Fibroblast of mammary gland (primary cell): ENCODE data around the gene OR5B21.

Experiments
- DNase-seq: peaks from one replicate; pipeline ENCODE4 v3.0.0-alpha.2; 2010; ENCODE audit warnings: low read depth
- H3K4me3 ChIP-seq: 2 replicates; pipeline ENCODE4 v1.5.1; 2011; ENCODE audit warnings: low read depth, mild to moderate bottlenecking, low read length, moderate library complexity; ENCODE audit not compliant: control insufficient read depth
- CTCF ChIP-seq: conservative IDR thresholded peaks from 2 replicates; pipeline ENCODE4 v1.5.1; 2011; ENCODE audit warnings: low read depth, low read length, inconsistent platforms; ENCODE audit not compliant: control insufficient read depth, insufficient read depth

Gene OR5B21

GRCh38 chr11:58525037-58525614 is 17.2 kb upstream of the OR5B21 start:
- no peak overlapping the region for H3K4me3 ChIP-seq
- no peak for TF ChIP-seq CTCF
- DNase-seq: no peak

DNA sequence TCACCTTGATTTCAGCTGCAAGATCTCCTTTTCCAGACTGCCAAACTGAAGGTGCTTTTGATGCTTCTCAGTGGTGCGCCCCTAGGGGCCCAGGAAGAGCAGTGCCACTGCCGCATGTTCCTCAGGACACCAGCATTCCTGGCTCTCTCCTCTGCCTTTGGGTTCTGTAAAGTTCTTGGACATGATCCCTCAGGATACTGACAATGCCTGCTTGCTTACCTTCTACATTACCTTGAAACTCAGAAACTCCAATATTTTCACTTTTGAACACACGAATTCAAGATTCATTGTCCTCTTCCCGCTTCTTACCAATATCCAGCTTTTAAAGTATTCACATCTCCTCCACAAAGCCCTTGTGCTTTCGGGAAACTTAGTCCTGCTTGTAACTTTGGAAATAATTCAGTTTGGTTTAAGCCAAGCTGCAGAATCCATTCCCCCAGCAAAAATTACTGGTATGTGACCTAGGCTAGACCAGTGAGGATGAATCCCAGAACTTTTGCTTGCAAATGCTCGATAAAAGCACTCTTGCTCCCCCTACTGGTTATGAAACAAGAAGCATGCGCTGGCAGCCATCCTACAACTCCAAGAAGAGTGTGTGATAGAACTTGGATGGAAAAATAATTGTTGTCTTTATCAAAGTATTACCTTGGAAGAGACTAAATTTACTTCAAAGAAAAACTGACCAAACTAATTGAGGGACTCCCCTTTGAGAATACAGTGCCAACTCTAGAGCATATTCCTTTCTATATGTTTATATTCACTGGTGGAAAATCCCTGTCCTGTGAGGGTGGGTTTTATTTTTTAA is 16.5 kb upstream of the OR5B21 start:
- no peak overlapping the region for H3K4me3 ChIP-seq
- DNase-seq: peak; percentile 86
- peak; percentile 96 for TF ChIP-seq CTCF

DNA sequence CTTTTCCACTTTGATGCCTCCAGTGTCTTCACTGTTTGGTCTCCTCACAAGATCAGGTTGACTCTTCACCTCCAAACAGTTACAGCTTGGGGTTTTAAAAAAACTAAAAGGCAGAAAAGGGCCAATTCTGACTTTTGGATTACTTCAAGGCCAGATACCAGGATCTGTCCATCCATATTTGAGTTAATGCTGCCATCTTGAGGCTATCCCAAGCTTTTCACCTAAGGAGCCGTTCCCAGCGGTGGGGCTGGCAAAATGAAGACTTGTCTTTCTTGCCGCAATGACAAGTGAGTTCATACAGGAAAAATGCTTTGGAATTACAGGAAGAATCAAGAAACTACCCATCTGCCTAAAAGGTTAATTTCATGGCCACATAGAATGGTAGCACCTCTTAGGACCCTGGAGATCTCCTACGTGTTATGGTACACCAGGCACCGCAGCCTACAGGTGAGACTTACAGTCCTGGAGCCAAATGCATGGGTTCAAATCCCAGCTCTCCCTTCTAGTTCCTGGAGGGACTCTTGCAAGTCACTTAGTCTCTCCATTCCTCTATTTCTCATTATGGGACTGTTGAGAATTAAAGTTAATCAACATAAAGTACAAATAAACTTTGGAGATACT is 6.0 kb upstream of the OR5B21 start:
- peak; percentile 75 for TF ChIP-seq CTCF
- peak; percentile 75 for DNase-seq
- H3K4me3 ChIP-seq: no peak overlapping the region

DNA sequence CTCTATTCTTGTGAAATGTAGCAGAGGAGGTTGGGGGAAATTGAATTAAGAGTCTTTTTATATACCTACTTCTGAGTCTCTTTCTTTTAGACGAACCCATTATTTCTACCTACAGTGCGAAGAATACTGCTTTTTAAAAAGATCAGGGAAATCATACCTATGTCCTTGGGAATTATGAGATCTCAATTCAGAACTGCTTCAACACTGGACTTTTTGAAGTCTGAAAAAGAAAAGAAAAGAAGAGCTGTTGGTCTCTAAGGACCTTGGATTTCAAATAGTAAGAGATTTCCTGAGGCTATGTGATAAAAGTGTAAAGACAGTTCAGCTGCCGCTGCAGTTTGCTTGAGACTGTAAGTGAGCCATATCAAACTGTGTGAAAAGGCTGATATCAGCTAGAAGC is 3.7 kb upstream of the OR5B21 start:
- H3K4me3 ChIP-seq: no peak overlapping the region
- TF ChIP-seq CTCF: no peak
- no peak for DNase-seq

DNA sequence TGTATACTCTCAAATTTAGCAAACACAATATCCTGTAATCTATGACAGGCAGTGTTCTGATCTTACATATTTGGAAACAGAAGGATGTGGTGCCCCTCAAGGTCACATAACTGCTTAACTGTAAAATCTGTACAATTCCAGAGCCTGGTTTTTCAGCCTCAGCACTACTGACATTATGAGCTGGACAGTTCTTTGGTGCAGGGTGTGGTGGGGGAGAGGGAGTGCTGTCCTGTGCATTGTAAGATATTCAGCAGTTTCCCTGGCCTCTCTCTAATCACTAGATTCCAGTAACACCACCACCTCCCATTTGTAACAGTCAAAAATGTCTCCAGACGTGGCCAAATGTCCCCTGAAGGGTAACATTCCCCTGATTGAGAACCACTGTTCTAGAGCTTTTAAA is 1.8 kb upstream of the OR5B21 start:
- H3K4me3 ChIP-seq: no peak overlapping the region
- no peak for TF ChIP-seq CTCF
- no peak for DNase-seq

DNA sequence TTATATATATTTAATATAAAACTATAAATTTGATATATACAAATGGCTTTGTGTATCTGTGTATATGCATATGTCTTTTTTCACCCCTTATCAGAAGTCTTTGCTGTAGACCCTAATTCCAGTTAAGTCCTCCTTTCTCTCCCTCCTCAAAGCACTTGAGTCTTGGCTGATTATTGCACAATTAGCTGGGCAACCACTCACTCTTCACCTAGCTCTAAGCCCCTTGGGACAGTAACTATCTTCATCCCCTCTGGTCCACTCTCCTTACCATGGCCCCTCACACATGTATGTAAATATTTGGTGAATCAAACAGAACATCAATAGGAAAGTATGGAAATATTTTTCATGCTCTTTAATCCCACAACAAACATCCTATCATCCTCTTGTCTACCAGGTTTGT is 909 bp upstream of the OR5B21 start:
- TF ChIP-seq CTCF: no peak
- H3K4me3 ChIP-seq: no peak overlapping the region
- DNase-seq: no peak
